ENCODE data around the gene RERG. TPM values are rescaled to one million over a fixed set of nuclear protein-coding genes. Genes with fewer than 3 reads are reported as not detected.

The RERG gene
- total and polyA plus RNA-seq, 2 experiments from 2014 or later, result 1.1 to 1.5 TPM

- H3K27me3 Mint-ChIP-seq (ENCODE audit: insufficient read depth, low read depth, poor library complexity), result peaks cover 2% of the 10 kb centered on the region
- H3K9me2 ChIP-seq (ENCODE audit: insufficient read depth), result no peaks in the 10 kb centered on the region
- H3K4me3 Mint-ChIP-seq, result no peak overlapping the region
- no peaks in the 10 kb centered on the region for H3K4me1 ChIP-seq (ENCODE audit: insufficient read depth)
- H3K4me3 ChIP-seq, result no peak overlapping the region
- H3K27ac Mint-ChIP-seq, result no peak overlapping the region
- H3K27ac ChIP-seq (ENCODE audit: low read depth), result no peak overlapping the region
- no peaks in the 10 kb centered on the region for H3F3A ChIP-seq (replicated peaks; ENCODE audit: low read depth)
- H3K4me1 Mint-ChIP-seq, result no peaks in the 10 kb centered on the region
- no peaks in the 10 kb centered on the region for H3K79me2 ChIP-seq (replicated peaks; ENCODE audit: insufficient read depth)
- H3K36me3 ChIP-seq (ENCODE audit: insufficient read depth), result no peaks in the 10 kb centered on the region
- DNase-seq (ENCODE audit: low spot score) (no peak), ATAC-seq (no peak)
- no peaks in the 10 kb centered on the region for H3K36me3 Mint-ChIP-seq (ENCODE audit: low read depth)
- no peak for TF ChIP-seq ZNF331 (CRISPR knock-in tag; IDR thresholded peaks at IDR 0.05; ENCODE audit: low read depth)
- TF ChIP-seq ETS1 (IDR thresholded peaks at IDR 0.05), result no peak
- no peak for TF ChIP-seq REST (IDR thresholded peaks at IDR 0.05; ENCODE audit: unreplicated experiment)
- TF ChIP-seq POLR2AphosphoS5 (IDR thresholded peaks at IDR 0.05; ENCODE audit: low read depth), result no peak
- TF ChIP-seq NANOG (IDR thresholded peaks at IDR 0.05; ENCODE audit: borderline replicate concordance), result no peak
- TF ChIP-seq JUNB (IDR thresholded peaks at IDR 0.05; ENCODE audit: unreplicated experiment), result no peak
- no peak for TF ChIP-seq CTCF (conservative IDR thresholded peaks at IDR 0.05; ENCODE audit: low read depth in 2 of 2)
- TF ChIP-seq ZNF114 (CRISPR knock-in tag; IDR thresholded peaks at IDR 0.05), result no peak
- no peak for TF ChIP-seq EZH2phosphoT487 (IDR thresholded peaks at IDR 0.05; ENCODE audit: unreplicated experiment)
- no peak for TF ChIP-seq STAT1 (IDR thresholded peaks at IDR 0.05; ENCODE audit: unreplicated experiment)
- TF ChIP-seq EZH2 (IDR thresholded peaks at IDR 0.05; ENCODE audit: low read depth, unreplicated experiment), result no peak
- no peak for TF ChIP-seq ZNF462 (CRISPR knock-in tag; IDR thresholded peaks at IDR 0.05)
- TF ChIP-seq CREB1 (CRISPR knock-in tag; IDR thresholded peaks at IDR 0.05; ENCODE audit: low read depth), result no peak
- no peaks in the 10 kb centered on the region for H4K20me1 ChIP-seq (replicated peaks; ENCODE audit: insufficient read depth)
- no peaks in the 10 kb centered on the region for H3K27me3 ChIP-seq (ENCODE audit: insufficient read depth)
- no peak overlapping the region for H2AFZ ChIP-seq
- no peaks in the 10 kb centered on the region for H3K9me3 Mint-ChIP-seq
- H3K4me2 ChIP-seq, result no peak overlapping the region
Observed at GRCh38 chr12:15181017-15181683, 40.1 kb downstream of the RERG start.
